SK-N-SH (cell line): Measurements from ENCODE around the gene PHACTR4. TPM values are rescaled to one million over a fixed set of nuclear protein-coding genes. Genes with fewer than 3 reads are reported as not detected.

Experiments
- CTCF ChIA-PET: fragments of 300-600, 350-600 bp; formaldehyde crosslinking; extraction: SDS; loops from one replicate; lab custom pipeline; 2021; lab: Yijun Ruan, JAX
- POLR2A ChIA-PET: fragments of 350-600 bp; sonication (Branson Sonifier 250); formaldehyde crosslinking; extraction: SDS; loops from one replicate; lab custom pipeline; 2020; ENCODE audit warnings: antibody characterized with exemption, inconsistent platforms; lab: Yijun Ruan, JAX
- DNase-seq: peaks from one replicate; pipeline ENCODE4 v3.0.0; 2012
- H2AFZ ChIP-seq: fragments of 200-600 bp; sonication (generic); 2 replicates; pipeline ENCODE4 v1.8.1; 2016; ENCODE audit warnings: antibody characterized with exemption, mild to moderate bottlenecking, low read depth
- H3F3A ChIP-seq: fragments of 200-600 bp; sonication (generic); replicated peaks from 2 replicates; pipeline ENCODE3; 2016; ENCODE audit warnings: antibody characterized with exemption, mild to moderate bottlenecking; ENCODE audit not compliant: insufficient read depth
- H3K27ac ChIP-seq, 2 experiments: fragments of 200-500 bp in 1 of 2; fragments of 200-600 bp in 1 of 2; sonication (Bioruptor generic) in 1 of 2; sonication (generic), shearing (Covaris generic) in 1 of 2; 2 replicates each; pipeline versions ENCODE4 v1.5.1 to v1.6.1; 2014 to 2016; ENCODE audit warnings: low read depth in 2 of 2, inconsistent platforms in 1 of 2, low read length in 1 of 2, mild to moderate bottlenecking in 1 of 2, mixed read lengths in 1 of 2
- H3K27me3 ChIP-seq: fragments of 200-600 bp; sonication (generic), shearing (Covaris generic); 2 replicates; pipeline ENCODE4 v1.6.1; 2016; ENCODE audit warnings: mixed run types; ENCODE audit not compliant: insufficient read depth
- H3K36me3 ChIP-seq, 2 experiments: fragments of 200-500 bp in 1 of 2; fragments of 200-600 bp in 1 of 2; sonication (Bioruptor generic) in 1 of 2; sonication (generic) in 1 of 2; replicated peaks in 1 of 2; 2 replicates each; pipeline versions ENCODE3 to v1.5.1; 2014 to 2016; ENCODE audit warnings: low read length in 1 of 2, mild to moderate bottlenecking in 1 of 2; ENCODE audit not compliant: insufficient read depth in 2 of 2, control insufficient read depth in 1 of 2
- H3K4me1 ChIP-seq, 2 experiments: fragments of 200-500 bp in 1 of 2; fragments of 200-600 bp in 1 of 2; sonication (Bioruptor generic) in 1 of 2; sonication (generic), shearing (Covaris generic) in 1 of 2; 2 replicates each; pipeline versions ENCODE4 v1.5.1 to v1.6.1; 2014 to 2016; ENCODE audit warnings: low read depth in 1 of 2, low read length in 1 of 2, mixed run types in 1 of 2; ENCODE audit not compliant: insufficient read depth in 2 of 2, control insufficient read depth in 1 of 2
- H3K4me2 ChIP-seq: fragments of 200-600 bp; sonication (generic), shearing (Covaris generic); 2 replicates; pipeline ENCODE4 v1.6.1; 2017; ENCODE audit warnings: mixed run types
- H3K4me3 ChIP-seq, 2 experiments: fragments of 200-500 bp in 1 of 2; fragments of 200-600 bp in 1 of 2; sonication (Bioruptor generic) in 1 of 2; sonication (generic), shearing (Covaris generic) in 1 of 2; 2 replicates each; pipeline versions ENCODE4 v1.5.1 to v1.8.1; 2014 to 2016; ENCODE audit warnings: low read depth in 2 of 2, inconsistent platforms in 1 of 2, low read length in 1 of 2, mild to moderate bottlenecking in 1 of 2, mixed read lengths in 1 of 2, moderate library complexity in 1 of 2
- H3K79me2 ChIP-seq: fragments of 200-600 bp; sonication (generic); 2 replicates; pipeline ENCODE4 v1.8.1; 2017; ENCODE audit warnings: mild to moderate bottlenecking; ENCODE audit not compliant: insufficient read depth
- H3K9ac ChIP-seq: fragments of 200-600 bp; sonication (generic); 2 replicates; pipeline ENCODE4 v1.6.1; 2017; ENCODE audit warnings: mixed run types
- H3K9me2 ChIP-seq: fragments of 200-600 bp; sonication (generic); 2 replicates; pipeline ENCODE4 v1.6.1; 2017; ENCODE audit warnings: mixed run types
- H3K9me3 ChIP-seq: fragments of 200-600 bp; sonication (generic); 2 replicates; pipeline ENCODE4 v1.6.1; 2017; ENCODE audit warnings: mixed run types, mild to moderate bottlenecking, moderate library complexity
- H4K20me1 ChIP-seq: fragments of 200-600 bp; sonication (generic); 2 replicates; pipeline ENCODE4 v1.6.1; 2017; ENCODE audit warnings: mild to moderate bottlenecking, mixed run types; ENCODE audit not compliant: insufficient read depth
- CHD2 ChIP-seq: fragments of 150-350 bp; IDR thresholded peaks from 2 replicates; pipeline ENCODE4 v1.6.1; 2018; ENCODE audit warnings: low read length; ENCODE audit not compliant: partially characterized antibody
- CTCF ChIP-seq: fragments of 200-600 bp; sonication (generic); IDR thresholded peaks from 2 replicates; pipeline ENCODE4 v1.6.1; 2017; ENCODE audit warnings: antibody characterized with exemption, mild to moderate bottlenecking, moderate library complexity
- ELF1 ChIP-seq: IDR thresholded peaks from 2 replicates; pipeline ENCODE4 v1.4.0; 2012
- GABPA ChIP-seq: IDR thresholded peaks from 2 replicates; pipeline ENCODE4 v1.4.0; 2012; ENCODE audit warnings: low read depth, mild to moderate bottlenecking
- JUND ChIP-seq: IDR thresholded peaks from 2 replicates; pipeline ENCODE4 v1.4.0; 2012
- NRF1 ChIP-seq: IDR thresholded peaks from 2 replicates; pipeline ENCODE4 v1.6.1; 2012; ENCODE audit warnings: low read depth, mild to moderate bottlenecking, low read length
- POLR2AphosphoS5 ChIP-seq: IDR thresholded peaks from 2 replicates; pipeline ENCODE4 v1.6.1; 2012; ENCODE audit warnings: low read depth, low read length
- RAD21 ChIP-seq: IDR thresholded peaks from 2 replicates; pipeline ENCODE4 v1.6.1; 2012; ENCODE audit warnings: mild to moderate bottlenecking, low read length
- RCOR1 ChIP-seq: fragments of 150-350 bp; IDR thresholded peaks from 2 replicates; pipeline ENCODE4 v1.6.1; 2017; ENCODE audit warnings: antibody characterized with exemption, low read length
- SIN3A ChIP-seq: IDR thresholded peaks from 2 replicates; pipeline ENCODE4 v1.6.1; 2012; ENCODE audit warnings: low read depth, mild to moderate bottlenecking, low read length, moderate library complexity, borderline replicate concordance
- USF1 ChIP-seq: IDR thresholded peaks from 2 replicates; pipeline ENCODE4 v1.4.0; 2012; ENCODE audit warnings: low read depth, borderline replicate concordance
- USF2 ChIP-seq: fragments of 150-350 bp; IDR thresholded peaks from 2 replicates; pipeline ENCODE4 v1.6.1; 2017; ENCODE audit warnings: antibody characterized with exemption, low read length, low read depth, borderline replicate concordance
- WGBS: methylation state at CpG from one replicate; pipeline ENCODE4 v1.1.6; 2017; ENCODE audit warnings: low lambda C conversion rate; 5-methylcytosine and 5-hydroxymethylcytosine counted together
- polyA plus RNA-seq, 3 experiments: library from polyadenylated mRNA; depleted of rRNA; stranded (reverse); fragments of >200 nt; gene quantifications; 2 replicates each; pipeline ENCODE4 v1.2.3, GENCODE V29; 2012
- TF ChIP-seq, protein P1 (sequence below): IDR thresholded peaks from 2 replicates; pipeline ENCODE4 v1.4.0; 2012; ENCODE audit warnings: low read depth
- TF ChIP-seq, protein P2 (sequence below): IDR thresholded peaks from 2 replicates; pipeline ENCODE4 v1.6.1; 2012; ENCODE audit warnings: mild to moderate bottlenecking, low read depth, low read length, moderate library complexity
- TF ChIP-seq, protein P3 (sequence below): IDR thresholded peaks from 2 replicates; pipeline ENCODE4 v1.4.0; 2012; ENCODE audit warnings: low read depth, borderline replicate concordance
- TF ChIP-seq, protein P4 (sequence below): IDR thresholded peaks from 2 replicates; pipeline ENCODE4; 2012

PHACTR4 gene
- polyA plus RNA-seq, 1 of the 3 experiments (the other 2 are of a cell fraction) = 9.8 TPM

GRCh38 chr1:28358716-28359115 lies 10.8 kb upstream of the PHACTR4 start:
- Histone ChIP-seq H3K79me2 (no peaks in the 10 kb centered on the region), H3K36me3 (no peaks in the 10 kb centered on the region), H3K27me3 (no peaks in the 10 kb centered on the region), H3K9ac (no peak overlapping the region), H4K20me1 (no peaks in the 10 kb centered on the region), H3K9me3 (no peaks in the 10 kb centered on the region), H3K4me3 (no peak overlapping the region), H3K27ac (no peak overlapping the region), H3K9me2 (no peaks in the 10 kb centered on the region), H3F3A (peaks cover 13% of the 10 kb centered on the region), H3K4me1 (no peaks in the 10 kb centered on the region; a peak in 1 of 4 replicates), H2AFZ (no peak overlapping the region), H3K4me2 (no peak overlapping the region)
- ChIA-PET CTCF (interaction anchor here (0.8 to 3.3 kb wide), 13 partner anchors 9 to 245 kb away, joined by 3 to 48 read pairs (median 8); partner anchors contain the start of gene PHACTR4), POLR2A (interaction anchor here (1.4 kb wide), 1 partner anchor 11 kb away, joined by 7 read pairs; the partner anchor contains the start of gene PHACTR4)
- no peak for DNase-seq
- 67% methylated on average over 3 of the region's 3 CpGs for WGBS
- TF ChIP-seq USF2 (no peak), CTCF (no peak), GABPA (no peak), POLR2AphosphoS5 (no peak), RCOR1 (no peak), CHD2 (no peak), JUND (no peak), ELF1 (no peak), NRF1 (no peak), RAD21 (no peak), USF1 (no peak), SIN3A (no peak)
- TF ChIP-seq, protein P1, sequence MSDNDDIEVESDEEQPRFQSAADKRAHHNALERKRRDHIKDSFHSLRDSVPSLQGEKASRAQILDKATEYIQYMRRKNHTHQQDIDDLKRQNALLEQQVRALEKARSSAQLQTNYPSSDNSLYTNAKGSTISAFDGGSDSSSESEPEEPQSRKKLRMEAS = no peak
- TF ChIP-seq, protein P2, sequence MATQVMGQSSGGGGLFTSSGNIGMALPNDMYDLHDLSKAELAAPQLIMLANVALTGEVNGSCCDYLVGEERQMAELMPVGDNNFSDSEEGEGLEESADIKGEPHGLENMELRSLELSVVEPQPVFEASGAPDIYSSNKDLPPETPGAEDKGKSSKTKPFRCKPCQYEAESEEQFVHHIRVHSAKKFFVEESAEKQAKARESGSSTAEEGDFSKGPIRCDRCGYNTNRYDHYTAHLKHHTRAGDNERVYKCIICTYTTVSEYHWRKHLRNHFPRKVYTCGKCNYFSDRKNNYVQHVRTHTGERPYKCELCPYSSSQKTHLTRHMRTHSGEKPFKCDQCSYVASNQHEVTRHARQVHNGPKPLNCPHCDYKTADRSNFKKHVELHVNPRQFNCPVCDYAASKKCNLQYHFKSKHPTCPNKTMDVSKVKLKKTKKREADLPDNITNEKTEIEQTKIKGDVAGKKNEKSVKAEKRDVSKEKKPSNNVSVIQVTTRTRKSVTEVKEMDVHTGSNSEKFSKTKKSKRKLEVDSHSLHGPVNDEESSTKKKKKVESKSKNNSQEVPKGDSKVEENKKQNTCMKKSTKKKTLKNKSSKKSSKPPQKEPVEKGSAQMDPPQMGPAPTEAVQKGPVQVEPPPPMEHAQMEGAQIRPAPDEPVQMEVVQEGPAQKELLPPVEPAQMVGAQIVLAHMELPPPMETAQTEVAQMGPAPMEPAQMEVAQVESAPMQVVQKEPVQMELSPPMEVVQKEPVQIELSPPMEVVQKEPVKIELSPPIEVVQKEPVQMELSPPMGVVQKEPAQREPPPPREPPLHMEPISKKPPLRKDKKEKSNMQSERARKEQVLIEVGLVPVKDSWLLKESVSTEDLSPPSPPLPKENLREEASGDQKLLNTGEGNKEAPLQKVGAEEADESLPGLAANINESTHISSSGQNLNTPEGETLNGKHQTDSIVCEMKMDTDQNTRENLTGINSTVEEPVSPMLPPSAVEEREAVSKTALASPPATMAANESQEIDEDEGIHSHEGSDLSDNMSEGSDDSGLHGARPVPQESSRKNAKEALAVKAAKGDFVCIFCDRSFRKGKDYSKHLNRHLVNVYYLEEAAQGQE = no peak
- TF ChIP-seq, protein P3, sequence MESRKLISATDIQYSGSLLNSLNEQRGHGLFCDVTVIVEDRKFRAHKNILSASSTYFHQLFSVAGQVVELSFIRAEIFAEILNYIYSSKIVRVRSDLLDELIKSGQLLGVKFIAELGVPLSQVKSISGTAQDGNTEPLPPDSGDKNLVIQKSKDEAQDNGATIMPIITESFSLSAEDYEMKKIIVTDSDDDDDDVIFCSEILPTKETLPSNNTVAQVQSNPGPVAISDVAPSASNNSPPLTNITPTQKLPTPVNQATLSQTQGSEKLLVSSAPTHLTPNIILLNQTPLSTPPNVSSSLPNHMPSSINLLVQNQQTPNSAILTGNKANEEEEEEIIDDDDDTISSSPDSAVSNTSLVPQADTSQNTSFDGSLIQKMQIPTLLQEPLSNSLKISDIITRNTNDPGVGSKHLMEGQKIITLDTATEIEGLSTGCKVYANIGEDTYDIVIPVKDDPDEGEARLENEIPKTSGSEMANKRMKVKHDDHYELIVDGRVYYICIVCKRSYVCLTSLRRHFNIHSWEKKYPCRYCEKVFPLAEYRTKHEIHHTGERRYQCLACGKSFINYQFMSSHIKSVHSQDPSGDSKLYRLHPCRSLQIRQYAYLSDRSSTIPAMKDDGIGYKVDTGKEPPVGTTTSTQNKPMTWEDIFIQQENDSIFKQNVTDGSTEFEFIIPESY = no peak
- TF ChIP-seq, protein P4, sequence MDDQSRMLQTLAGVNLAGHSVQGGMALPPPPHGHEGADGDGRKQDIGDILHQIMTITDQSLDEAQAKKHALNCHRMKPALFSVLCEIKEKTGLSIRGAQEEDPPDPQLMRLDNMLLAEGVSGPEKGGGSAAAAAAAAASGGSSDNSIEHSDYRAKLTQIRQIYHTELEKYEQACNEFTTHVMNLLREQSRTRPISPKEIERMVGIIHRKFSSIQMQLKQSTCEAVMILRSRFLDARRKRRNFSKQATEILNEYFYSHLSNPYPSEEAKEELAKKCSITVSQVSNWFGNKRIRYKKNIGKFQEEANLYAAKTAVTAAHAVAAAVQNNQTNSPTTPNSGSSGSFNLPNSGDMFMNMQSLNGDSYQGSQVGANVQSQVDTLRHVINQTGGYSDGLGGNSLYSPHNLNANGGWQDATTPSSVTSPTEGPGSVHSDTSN = no peak
